Mucosa of descending colon (tissue), 3 donors: ENCODE measurements around the gene PSMB2. TPM values are rescaled to one million over a fixed set of nuclear protein-coding genes. Genes with fewer than 3 reads are reported as not detected.

Source experiments
- ATAC-seq: fragments of 200-7000 bp; cut with Tn5 transposase; one replicate; pipeline ENCODE4 v1.9.1; 2020; ENCODE audit warnings: mild to moderate bottlenecking, moderate library complexity
- DNase-seq, 3 donors: peaks; one replicate each; pipeline ENCODE4 v3.0.0-alpha.2; 2020
- H3K36me3 ChIP-seq: fragments of 200-600 bp; one replicate; pipeline ENCODE4 v1.8.0; 2021; ENCODE audit warnings: low read depth, mild to moderate bottlenecking
- H3K4me1 ChIP-seq: fragments of 200-600 bp; one replicate; pipeline ENCODE4 v1.8.0; 2021; ENCODE audit warnings: low read depth, mild to moderate bottlenecking
- H3K4me3 ChIP-seq: fragments of 200-600 bp; one replicate; pipeline ENCODE4 v1.8.0; 2021; ENCODE audit warnings: mild to moderate bottlenecking
- H3K9me3 ChIP-seq: fragments of 200-600 bp; one replicate; pipeline ENCODE4 v1.8.0; 2021; ENCODE audit warnings: mild to moderate bottlenecking
- intact Hi-C, 2 donors: fragments of 100-400 bp; cut with DNase I in 1 of 2; cut with micrococcal nuclease in 1 of 2; formaldehyde crosslinking; loops; one replicate each; pipeline versions ENCODE4 v1.11.0 to v1.11.1; 2022; cut with DNase I, micrococcal nuclease
- total RNA-seq, 3 donors: library from RNA; stranded (reverse); fragmentation: NEBNext Ultra II Directional in 2 of 3; extraction: Animal tissue kit (Norgen Biotek cat#: 25700) in 2 of 3; gene quantifications; one replicate each; pipeline versions ENCODE4 v1.2.1 to v1.2.4, GENCODE V29; 2021 to 2023
- TF ChIP-seq, protein P1 (sequence below): fragments of 200-600 bp; IDR thresholded peaks from one replicate; pipeline ENCODE4 v1.8.0; 2022; ENCODE audit warnings: antibody characterized with exemption, mild to moderate bottlenecking
- donor health status: DM: no; HTN: no; CAD: no; lungs with moderate emphysema.
- donor health status: DM: no; HTN: no; CAD: no.
- donor health status: DM: no; HTN: yes; CAD: no.

The PSMB2 gene
- total RNA-seq, 3 donors from 2014 or later = 34.8 to 62.9 (median 39.7) TPM

DNA sequence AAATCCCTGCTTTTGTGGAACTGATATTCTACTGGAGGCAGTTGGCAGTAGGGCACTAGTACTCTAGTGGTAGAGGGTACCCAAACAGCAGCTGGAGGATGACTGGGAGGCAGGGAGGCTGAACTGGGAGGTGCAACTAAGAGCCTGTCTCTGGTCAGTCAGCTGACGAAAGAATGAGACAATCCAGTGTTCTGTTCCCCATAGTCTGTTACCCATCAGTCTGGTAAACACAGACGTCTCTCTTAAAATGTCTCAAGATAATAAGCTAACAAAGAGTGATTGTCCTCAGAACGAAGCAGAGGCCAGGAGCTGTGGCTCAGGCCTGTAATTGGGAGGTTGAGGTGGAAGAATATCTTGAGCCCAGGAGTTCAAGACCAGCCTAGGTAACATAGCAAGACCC, 37.9 kb downstream of the PSMB2 start:
- DNase-seq (no peak), ATAC-seq (no peak)
- no peak overlapping the region for H3K4me3 ChIP-seq
- H3K9me3 ChIP-seq = no peaks in the 10 kb centered on the region
- intact Hi-C loops = no loop called here
- H3K36me3 ChIP-seq = peaks cover 7% of the 10 kb centered on the region
- H3K4me1 ChIP-seq = no peaks in the 10 kb centered on the region
- TF ChIP-seq, protein P1, sequence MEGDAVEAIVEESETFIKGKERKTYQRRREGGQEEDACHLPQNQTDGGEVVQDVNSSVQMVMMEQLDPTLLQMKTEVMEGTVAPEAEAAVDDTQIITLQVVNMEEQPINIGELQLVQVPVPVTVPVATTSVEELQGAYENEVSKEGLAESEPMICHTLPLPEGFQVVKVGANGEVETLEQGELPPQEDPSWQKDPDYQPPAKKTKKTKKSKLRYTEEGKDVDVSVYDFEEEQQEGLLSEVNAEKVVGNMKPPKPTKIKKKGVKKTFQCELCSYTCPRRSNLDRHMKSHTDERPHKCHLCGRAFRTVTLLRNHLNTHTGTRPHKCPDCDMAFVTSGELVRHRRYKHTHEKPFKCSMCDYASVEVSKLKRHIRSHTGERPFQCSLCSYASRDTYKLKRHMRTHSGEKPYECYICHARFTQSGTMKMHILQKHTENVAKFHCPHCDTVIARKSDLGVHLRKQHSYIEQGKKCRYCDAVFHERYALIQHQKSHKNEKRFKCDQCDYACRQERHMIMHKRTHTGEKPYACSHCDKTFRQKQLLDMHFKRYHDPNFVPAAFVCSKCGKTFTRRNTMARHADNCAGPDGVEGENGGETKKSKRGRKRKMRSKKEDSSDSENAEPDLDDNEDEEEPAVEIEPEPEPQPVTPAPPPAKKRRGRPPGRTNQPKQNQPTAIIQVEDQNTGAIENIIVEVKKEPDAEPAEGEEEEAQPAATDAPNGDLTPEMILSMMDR = no peak

DNA sequence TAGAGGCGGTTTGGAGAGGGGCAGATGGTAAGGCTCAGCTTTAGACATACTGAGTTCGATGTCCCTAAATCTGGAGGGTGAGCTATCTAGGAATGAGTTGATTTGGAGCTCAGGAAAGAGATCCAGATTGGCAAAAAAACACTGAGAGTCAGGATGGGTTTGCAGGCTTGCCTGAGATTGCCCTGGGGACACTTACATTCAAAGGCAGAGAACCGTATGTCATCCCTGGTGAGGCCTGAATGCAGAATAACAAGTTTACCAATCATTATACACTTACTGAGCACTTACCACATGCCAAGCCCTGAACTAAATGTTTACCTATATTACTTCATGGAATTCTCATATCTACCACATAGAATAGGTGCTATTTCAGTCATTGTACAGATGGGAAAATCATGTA, 40.7 kb downstream of the PSMB2 start:
- TF ChIP-seq, protein P1 = no peak
- Histone ChIP-seq H3K9me3 (no peaks in the 10 kb centered on the region), H3K4me3 (no peak overlapping the region), H3K4me1 (no peaks in the 10 kb centered on the region), H3K36me3 (no peaks in the 10 kb centered on the region)
- intact Hi-C loops = no loop called here
- no peak for ATAC-seq
- no peak for DNase-seq

DNA sequence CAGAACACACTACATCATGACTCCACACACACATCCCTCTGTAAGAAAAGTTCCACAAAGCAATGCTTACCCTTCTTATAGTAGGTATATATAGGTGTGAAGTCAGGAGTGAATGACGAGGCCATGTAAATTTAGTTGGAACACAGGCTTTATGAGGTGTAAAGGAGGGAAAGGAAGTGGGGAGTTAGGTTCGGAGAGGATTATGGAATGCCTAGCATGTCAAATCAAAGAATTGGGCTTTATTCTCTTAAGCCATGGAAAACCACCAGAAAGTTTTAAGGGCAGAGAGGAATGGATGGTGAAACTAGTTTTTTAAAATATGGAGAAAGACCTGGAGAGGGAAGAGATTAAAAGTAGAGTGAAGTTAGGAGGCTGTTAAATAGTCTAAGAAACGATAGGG, 41.9 kb downstream of the PSMB2 start:
- H3K9me3 ChIP-seq = no peaks in the 10 kb centered on the region
- no peak overlapping the region for H3K4me3 ChIP-seq
- H3K36me3 ChIP-seq = no peaks in the 10 kb centered on the region
- no peaks in the 10 kb centered on the region for H3K4me1 ChIP-seq
- intact Hi-C loops = no loop called here
- ATAC-seq (no peak), DNase-seq (no peak)
- TF ChIP-seq, protein P1 = no peak

DNA sequence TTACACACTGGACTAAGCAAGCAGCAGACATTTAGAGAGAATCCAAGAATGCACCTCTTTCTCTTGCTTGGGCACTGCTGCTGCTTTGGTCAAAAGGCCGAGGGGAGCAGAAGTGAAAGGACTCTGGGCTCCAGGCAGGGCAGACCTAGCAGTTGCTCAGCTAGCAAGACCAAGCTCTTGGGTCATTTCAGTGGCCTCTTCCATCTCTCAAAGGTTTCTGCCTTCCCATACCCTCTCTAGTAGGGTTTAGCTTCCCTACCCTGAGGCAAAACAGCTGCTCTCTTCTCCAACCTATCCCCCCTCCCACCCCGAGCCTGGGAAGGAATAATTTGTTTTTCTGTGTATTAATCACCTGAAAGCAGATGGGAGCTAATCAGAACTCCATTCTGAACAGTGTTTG, 42.4 kb downstream of the PSMB2 start:
- no peak for ATAC-seq
- no peaks in the 10 kb centered on the region for H3K4me1 ChIP-seq
- H3K9me3 ChIP-seq = no peaks in the 10 kb centered on the region
- TF ChIP-seq, protein P1 = no peak
- H3K4me3 ChIP-seq = no peak overlapping the region
- no peaks in the 10 kb centered on the region for H3K36me3 ChIP-seq
- intact Hi-C loops = no loop called here
- DNase-seq = no peak

DNA sequence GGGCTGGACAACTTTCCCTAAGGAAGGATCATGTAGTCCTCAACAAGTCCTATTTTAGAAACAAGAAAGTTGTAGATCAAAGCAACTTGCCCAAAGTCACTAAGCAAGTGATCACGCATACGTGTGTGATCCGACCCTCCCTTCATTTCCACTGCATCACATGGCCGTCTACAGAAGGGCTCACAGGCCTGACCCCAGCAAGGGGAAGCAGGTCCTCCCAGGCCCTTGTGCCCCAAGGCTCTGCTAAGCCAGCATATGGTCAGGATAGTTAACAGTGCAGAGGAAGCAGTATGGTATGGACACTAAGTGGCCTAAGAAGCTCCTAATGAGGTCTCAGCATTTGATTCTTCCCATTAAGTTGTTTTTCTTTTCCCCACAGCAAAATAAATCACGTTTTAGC, 43.5 kb downstream of the PSMB2 start:
- Histone ChIP-seq H3K36me3 (no peaks in the 10 kb centered on the region), H3K4me3 (no peak overlapping the region), H3K4me1 (no peaks in the 10 kb centered on the region), H3K9me3 (no peaks in the 10 kb centered on the region)
- intact Hi-C loops = no loop called here
- DNase-seq (no peak), ATAC-seq (no peak)
- TF ChIP-seq, protein P1 = no peak

DNA sequence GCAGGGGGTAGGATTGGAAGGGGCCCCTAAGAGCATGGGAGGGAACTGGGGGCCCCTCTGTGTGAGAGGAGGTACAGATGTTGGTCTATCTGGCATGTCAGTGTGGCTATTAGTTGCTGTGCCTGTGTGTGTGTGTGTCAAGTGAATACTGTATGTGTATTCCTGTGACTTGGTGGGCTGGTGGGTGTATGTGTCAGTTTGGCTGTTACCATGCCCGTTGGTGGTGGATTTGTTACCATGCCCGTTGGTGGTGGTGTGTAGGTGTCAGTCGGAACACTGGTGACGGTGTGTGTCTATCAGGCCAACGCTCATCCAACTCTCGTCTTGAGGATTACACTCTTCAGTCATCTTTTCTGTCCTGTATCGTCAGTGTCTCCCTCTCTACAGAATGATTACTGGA, 45.6 kb downstream of the PSMB2 start:
- DNase-seq (no peak), ATAC-seq (no peak)
- TF ChIP-seq, protein P1 = no peak
- intact Hi-C loops = no loop called here
- H3K4me3 ChIP-seq = no peak overlapping the region
- no peaks in the 10 kb centered on the region for H3K9me3 ChIP-seq
- no peaks in the 10 kb centered on the region for H3K4me1 ChIP-seq
- no peaks in the 10 kb centered on the region for H3K36me3 ChIP-seq
